Measurements from ENCODE around the gene SUFU.

DNA sequence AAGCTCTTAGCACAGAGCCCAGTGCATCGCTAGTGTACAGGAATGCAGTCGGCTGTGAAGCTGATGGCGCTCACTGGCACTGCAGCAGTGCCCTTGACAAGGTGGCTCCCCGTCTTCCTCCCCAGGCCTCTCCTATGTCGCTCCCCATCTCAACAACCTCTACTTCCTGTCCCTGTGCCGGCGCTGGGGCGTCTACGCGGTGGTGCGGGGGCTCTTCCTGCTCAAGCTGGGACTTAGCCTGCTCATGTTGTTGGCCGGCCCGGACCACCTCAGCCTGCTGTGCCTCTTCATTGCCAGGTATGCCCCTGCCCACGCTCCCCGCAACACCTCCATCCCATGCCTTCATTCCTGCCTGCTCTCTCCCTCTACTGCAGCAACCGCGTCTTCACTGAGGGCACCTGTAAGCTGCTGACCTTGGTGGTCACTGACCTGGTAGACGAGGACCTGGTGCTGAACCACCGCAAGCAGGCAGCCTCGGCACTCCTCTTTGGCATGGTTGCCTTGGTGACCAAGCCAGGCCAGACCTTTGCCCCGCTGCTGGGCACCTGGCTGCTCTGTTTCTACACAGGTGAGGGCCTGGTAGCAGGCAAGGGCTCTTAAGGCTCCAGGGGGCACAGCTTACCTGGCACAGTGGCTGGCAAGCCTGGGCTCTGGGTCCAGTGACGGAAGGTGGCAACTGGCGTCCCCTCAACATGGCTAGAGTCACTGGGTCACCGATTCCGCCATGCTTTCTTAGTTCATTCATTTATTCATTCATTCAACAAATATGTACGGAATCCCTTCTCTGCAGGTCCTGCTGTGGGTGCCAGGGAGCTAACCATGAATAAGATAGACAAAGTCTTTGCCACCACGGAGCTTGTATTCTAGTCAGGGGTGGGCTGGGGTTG, 30.1 kb upstream of the SUFU start:
- TF ChIP-seq, protein P1, sequence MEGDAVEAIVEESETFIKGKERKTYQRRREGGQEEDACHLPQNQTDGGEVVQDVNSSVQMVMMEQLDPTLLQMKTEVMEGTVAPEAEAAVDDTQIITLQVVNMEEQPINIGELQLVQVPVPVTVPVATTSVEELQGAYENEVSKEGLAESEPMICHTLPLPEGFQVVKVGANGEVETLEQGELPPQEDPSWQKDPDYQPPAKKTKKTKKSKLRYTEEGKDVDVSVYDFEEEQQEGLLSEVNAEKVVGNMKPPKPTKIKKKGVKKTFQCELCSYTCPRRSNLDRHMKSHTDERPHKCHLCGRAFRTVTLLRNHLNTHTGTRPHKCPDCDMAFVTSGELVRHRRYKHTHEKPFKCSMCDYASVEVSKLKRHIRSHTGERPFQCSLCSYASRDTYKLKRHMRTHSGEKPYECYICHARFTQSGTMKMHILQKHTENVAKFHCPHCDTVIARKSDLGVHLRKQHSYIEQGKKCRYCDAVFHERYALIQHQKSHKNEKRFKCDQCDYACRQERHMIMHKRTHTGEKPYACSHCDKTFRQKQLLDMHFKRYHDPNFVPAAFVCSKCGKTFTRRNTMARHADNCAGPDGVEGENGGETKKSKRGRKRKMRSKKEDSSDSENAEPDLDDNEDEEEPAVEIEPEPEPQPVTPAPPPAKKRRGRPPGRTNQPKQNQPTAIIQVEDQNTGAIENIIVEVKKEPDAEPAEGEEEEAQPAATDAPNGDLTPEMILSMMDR (IDR thresholded peaks at IDR 0.05): no peak
- no peak for TF ChIP-seq POLR2A (IDR thresholded peaks at IDR 0.05)
